Measurements from ENCODE around the gene B4GALT6.

- TF ChIP-seq CTCF (IDR thresholded peaks at IDR 0.05) (no peak), EZH2 (IDR thresholded peaks at IDR 0.05; ENCODE audit: borderline replicate concordance, insufficient read depth, low read depth, low read length, poor library complexity, severe bottlenecking) (no peak)
These were observed 17.2 kb downstream of the B4GALT6 start for GRCh38 chr18:31667185-31667584.
